H9 (cell line): ENCODE measurements around the gene CCDC159. TPM values are rescaled to one million over a fixed set of nuclear protein-coding genes. Genes with fewer than 3 reads are reported as not detected.

Experiments
- DNase-seq: peaks from one replicate; pipeline ENCODE4 v3.0.0-alpha.2; 2017
- H2AFZ ChIP-seq: one replicate; pipeline ENCODE4 v1.6.1; 2013; ENCODE audit warnings: mild to moderate bottlenecking, low read length, control low read depth, moderate library complexity
- H2AK5ac ChIP-seq: 2 replicates; pipeline ENCODE4 v1.6.1; 2013; ENCODE audit warnings: low read length, control low read depth, mixed read lengths; ENCODE audit not compliant: insufficient read length
- H2BK120ac ChIP-seq: one replicate; pipeline ENCODE4 v1.6.1; 2013; ENCODE audit warnings: low read depth, mild to moderate bottlenecking, low read length, control low read depth, inconsistent platforms; ENCODE audit not compliant: poor library complexity, severe bottlenecking
- H2BK12ac ChIP-seq: 2 replicates; pipeline ENCODE4 v1.6.1; 2013; ENCODE audit warnings: low read length, control low read depth, mixed read lengths, low read depth; ENCODE audit not compliant: insufficient read length
- H2BK15ac ChIP-seq: 2 replicates; pipeline ENCODE4 v1.6.1; 2013; ENCODE audit warnings: low read depth, low read length, control low read depth
- H2BK20ac ChIP-seq: one replicate; pipeline ENCODE4 v1.6.1; 2013; ENCODE audit warnings: low read depth, mild to moderate bottlenecking, low read length, control low read depth, inconsistent platforms; ENCODE audit not compliant: poor library complexity, severe bottlenecking
- H2BK5ac ChIP-seq: 2 replicates; pipeline ENCODE4 v1.6.1; 2013; ENCODE audit warnings: low read length, control low read depth, mixed read lengths; ENCODE audit not compliant: insufficient read length
- H3K14ac ChIP-seq: 2 replicates; pipeline ENCODE4 v1.6.1; 2013; ENCODE audit warnings: low read length, control low read depth; ENCODE audit not compliant: insufficient read depth
- H3K18ac ChIP-seq: 2 replicates; pipeline ENCODE4 v1.6.1; 2013; ENCODE audit warnings: low read depth, mild to moderate bottlenecking, mixed read lengths, low read length, control low read depth; ENCODE audit not compliant: insufficient read length
- H3K23ac ChIP-seq: 2 replicates; pipeline ENCODE4 v1.6.1; 2013; ENCODE audit warnings: low read length, control low read depth, mixed read lengths, low read depth; ENCODE audit not compliant: insufficient read length
- H3K23me2 ChIP-seq: 2 replicates; pipeline ENCODE4 v1.6.1; 2013; ENCODE audit warnings: low read depth, mild to moderate bottlenecking, mixed read lengths, low read length, control low read depth; ENCODE audit not compliant: insufficient read length, poor library complexity, severe bottlenecking
- H3K27ac ChIP-seq: 2 replicates; pipeline ENCODE4 v1.5.1; 2013; ENCODE audit warnings: low read length, control low read depth, mixed read lengths, low read depth; ENCODE audit not compliant: insufficient read length
- H3K27me3 ChIP-seq: 2 replicates; pipeline ENCODE4 v1.6.1; 2013; ENCODE audit warnings: low read length, control low read depth, inconsistent platforms; ENCODE audit not compliant: insufficient read depth
- H3K4ac ChIP-seq: 2 replicates; pipeline ENCODE4 v1.6.1; 2013; ENCODE audit warnings: low read depth, mild to moderate bottlenecking, control low read depth, inconsistent platforms, low read length, moderate library complexity
- H3K4me1 ChIP-seq: 2 replicates; pipeline ENCODE4 v1.6.1; 2013; ENCODE audit warnings: low read length, control low read depth, inconsistent platforms; ENCODE audit not compliant: insufficient read depth
- H3K4me2 ChIP-seq: 2 replicates; pipeline ENCODE4 v1.6.1; 2013; ENCODE audit warnings: low read length, control low read depth, mixed read lengths; ENCODE audit not compliant: insufficient read length, insufficient read depth
- H3K56ac ChIP-seq: 2 replicates; pipeline ENCODE4 v1.6.1; 2013; ENCODE audit warnings: low read depth, mild to moderate bottlenecking, mixed read lengths, low read length, control low read depth; ENCODE audit not compliant: insufficient read length
- H3K79me1 ChIP-seq: 2 replicates; pipeline ENCODE4 v1.6.1; 2013; ENCODE audit warnings: low read depth, mild to moderate bottlenecking, moderate library complexity, low read length, control low read depth, inconsistent platforms; ENCODE audit not compliant: insufficient read depth, poor library complexity, severe bottlenecking
- H3K79me2 ChIP-seq: 2 replicates; pipeline ENCODE4 v1.6.1; 2013; ENCODE audit warnings: low read length, control low read depth, inconsistent platforms; ENCODE audit not compliant: insufficient read depth
- H3K9ac ChIP-seq: 2 replicates; pipeline ENCODE4 v1.6.1; 2013; ENCODE audit warnings: low read length, control low read depth, mixed read lengths; ENCODE audit not compliant: insufficient read length; ENCODE audit errors: extremely low read depth
- H3K9me3 ChIP-seq: one replicate; pipeline ENCODE4 v1.6.1; 2013; ENCODE audit warnings: low read depth, low read length, inconsistent platforms; ENCODE audit not compliant: control insufficient read depth
- H3T11ph ChIP-seq: one replicate; pipeline ENCODE4 v1.6.1; 2013; ENCODE audit warnings: mild to moderate bottlenecking, low read length, control low read depth, inconsistent platforms
- H4K20me1 ChIP-seq: one replicate; pipeline ENCODE4 v1.6.1; 2013; ENCODE audit not compliant: control insufficient read depth, insufficient read length, insufficient read depth
- H4K5ac ChIP-seq: 2 replicates; pipeline ENCODE4 v1.6.1; 2013; ENCODE audit warnings: low read depth, mild to moderate bottlenecking, mixed read lengths, low read length, control low read depth; ENCODE audit not compliant: insufficient read length
- H4K8ac ChIP-seq: replicated peaks from 2 replicates; pipeline ENCODE4 v1.6.1; 2013; ENCODE audit warnings: low read length, control low read depth, mixed read lengths, low read depth; ENCODE audit not compliant: insufficient read length
- H4K91ac ChIP-seq: 2 replicates; pipeline ENCODE4 v1.6.1; 2013; ENCODE audit warnings: low read depth, mild to moderate bottlenecking, moderate library complexity, mixed read lengths, low read length, control low read depth; ENCODE audit not compliant: insufficient read length
- H3K27ac Mint-ChIP-seq, 3 experiments: 2 replicates in 2 of 3; 3 replicates in 1 of 3; pipeline ENCODE4 v1.8.0; 2020 to 2021; ENCODE audit warnings: mixed read lengths in 3 of 3, mild to moderate bottlenecking in 1 of 3, moderate library complexity in 1 of 3
- H3K27me3 Mint-ChIP-seq: 2 replicates; pipeline ENCODE4 v1.8.0; 2021; ENCODE audit warnings: low read depth, mild to moderate bottlenecking, moderate library complexity, mixed read lengths
- H3K36me3 Mint-ChIP-seq, 3 experiments: 2 replicates in 2 of 3; 3 replicates in 1 of 3; pipeline ENCODE4 v1.8.0; 2020 to 2021; ENCODE audit warnings: low read depth in 3 of 3, mixed read lengths in 3 of 3; ENCODE audit not compliant: insufficient read depth in 1 of 3
- H3K4me1 Mint-ChIP-seq, 2 experiments: 2 replicates each; pipeline ENCODE4 v1.8.0; 2020; ENCODE audit warnings: mixed read lengths in 2 of 2
- H3K4me3 Mint-ChIP-seq, 2 experiments: 2 replicates in 1 of 2; 3 replicates in 1 of 2; pipeline ENCODE4 v1.8.0; 2020 to 2021; ENCODE audit warnings: mild to moderate bottlenecking in 2 of 2, mixed read lengths in 2 of 2, moderate library complexity in 1 of 2
- H3K9me3 Mint-ChIP-seq, 2 experiments: 2 replicates in 1 of 2; 3 replicates in 1 of 2; pipeline ENCODE4 v1.8.0; 2020; ENCODE audit warnings: mild to moderate bottlenecking in 2 of 2, mixed read lengths in 2 of 2, moderate library complexity in 1 of 2
- CTCF ChIP-seq: fragments of 200-600 bp; sonication (generic); conservative IDR thresholded peaks from 3 replicates; pipeline ENCODE4 v1.8.0; 2021; ENCODE audit warnings: antibody characterized with exemption, mild to moderate bottlenecking
- WGBS: extraction: QIAGEN DNeasy Blood & Tissue Kit; methylation state at CpG from one replicate; pipeline ENCODE4 v1.1.7; 2013; ENCODE audit warnings: missing lambda C conversion rate, low lambda C conversion rate, mixed read lengths; ENCODE audit not compliant: insufficient read length; ENCODE audit errors: extremely low coverage; 5-methylcytosine and 5-hydroxymethylcytosine counted together
- total RNA-seq: library from RNA; stranded (reverse); gene quantifications from 2 replicates; pipeline ENCODE4 v1.2.1, GENCODE V29; 2021

CCDC159 gene
- total RNA-seq, 1 experiment from 2014 or later: 5.7 TPM

- no peak overlapping the region for H3K4ac ChIP-seq
- no peaks in the 10 kb centered on the region for H3K23me2 ChIP-seq
Measured at GRCh38 chr19:11300811-11301120, 45.6 kb upstream of the CCDC159 start.

More at GRCh38 chr19:11300811-11301120, 45.6 kb upstream of the CCDC159 start:
- Histone ChIP-seq H3K27ac (no peak overlapping the region), H4K91ac (no peak overlapping the region), H3K9me3 (no peaks in the 10 kb centered on the region), H4K20me1 (peaks cover 4% of the 10 kb centered on the region), H2BK12ac (no peak overlapping the region), H2BK5ac (no peak overlapping the region), H3K4me1 (no peaks in the 10 kb centered on the region), H3K18ac (no peak overlapping the region), H4K5ac (no peak overlapping the region), H2BK120ac (no peak overlapping the region), H3K79me1 (no peaks in the 10 kb centered on the region), H2BK20ac (no peak overlapping the region), H3K56ac (no peak overlapping the region), H3K14ac (no peak overlapping the region; the same call in 1 of the 2 replicates), H3K23ac (no peak overlapping the region), H3K27me3 (no peaks in the 10 kb centered on the region), H3K4me2 (no peak overlapping the region), H2BK15ac (no peak overlapping the region), H3T11ph (no peak overlapping the region), H2AK5ac (no peak overlapping the region), H3K9ac (no peak overlapping the region), H3K79me2 (no peaks in the 10 kb centered on the region), H4K8ac (no peak overlapping the region), H2AFZ (no peak overlapping the region)
- Mint-ChIP-seq H3K27ac (no peak overlapping the region), H3K27me3 (peaks cover 10% of the 10 kb centered on the region), H3K9me3 (no peaks in the 10 kb centered on the region), H3K4me3 (no peak overlapping the region), H3K4me1 (peaks cover 4 to 19% of the 10 kb centered on the region in 2 experiments), H3K36me3 (no peaks in the 10 kb centered on the region; a peak in 1 of 7 replicates)
- no peak for DNase-seq
- no peak for TF ChIP-seq CTCF
- WGBS: no CpG with 5 or more reads among the region's 11 CpGs
